ENCODE data around the gene DIS3L2.
"Not testable (repeated sequence)": the region's sequence is repeated elsewhere in the genome, so short reads cannot be mapped to it uniquely, and the experiment has no call there.

DIS3L2 gene

DNA sequence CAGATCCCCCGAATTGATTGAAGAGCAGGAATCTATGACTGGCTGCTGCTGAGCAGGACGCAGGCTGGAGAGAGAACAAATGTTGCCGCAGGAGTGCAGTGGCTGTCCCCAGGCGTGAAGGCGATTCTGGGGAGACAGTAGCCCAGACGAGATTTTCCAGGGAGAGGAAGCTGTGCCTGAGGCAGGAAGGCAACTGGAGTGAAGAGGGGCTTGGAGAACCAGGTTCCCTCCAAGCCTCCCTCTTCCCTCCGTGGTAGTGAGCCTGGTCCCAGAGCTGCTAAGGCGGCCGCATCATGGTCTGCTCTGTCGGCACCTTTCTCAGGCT is 34.0 kb upstream of the DIS3L2 start:
- in situ Hi-C loops (cut with MboI; ENCODE audit: low sequenced_read_pairs), result no loop called here

DNA sequence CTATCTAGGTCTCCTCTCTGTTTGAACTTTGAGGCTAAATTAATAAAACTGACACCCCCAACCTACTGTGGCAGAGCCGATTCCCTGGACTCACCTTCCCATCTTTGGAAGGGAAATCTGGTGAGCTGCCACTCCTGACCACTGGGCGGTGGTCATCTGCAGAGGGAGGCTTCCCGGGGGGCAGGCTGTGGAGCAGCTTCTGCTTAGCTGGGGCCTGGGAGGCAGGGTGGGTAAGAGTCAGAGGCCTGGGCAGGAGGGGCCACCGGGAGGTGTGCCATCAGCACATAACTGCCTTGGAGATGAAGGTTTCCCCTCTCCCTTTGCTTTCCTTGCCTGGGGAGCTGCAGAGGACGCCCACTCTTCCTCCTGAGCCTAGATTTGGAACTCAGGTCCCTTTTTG is 33.0 kb upstream of the DIS3L2 start:
- in situ Hi-C loops (cut with MboI; ENCODE audit: low sequenced_read_pairs), result no loop called here

- in situ Hi-C loops (cut with MboI; ENCODE audit: low sequenced_read_pairs), result no loop called here
Measured at GRCh38 chr2:231928901-231929725, 32.4 kb upstream of the DIS3L2 start.

- in situ Hi-C loops (cut with MboI; ENCODE audit: low sequenced_read_pairs), result no loop called here
Measured at GRCh38 chr2:231929961-231930592, 31.4 kb upstream of the DIS3L2 start.

- in situ Hi-C loops (cut with MboI; ENCODE audit: low sequenced_read_pairs), result no loop called here
Measured at GRCh38 chr2:231930593-231931281, 30.8 kb upstream of the DIS3L2 start.

GRCh38 chr2:231931481-231931915 is 30.0 kb upstream of the DIS3L2 start:
- in situ Hi-C loops (cut with MboI; ENCODE audit: low sequenced_read_pairs), result no loop called here

DNA sequence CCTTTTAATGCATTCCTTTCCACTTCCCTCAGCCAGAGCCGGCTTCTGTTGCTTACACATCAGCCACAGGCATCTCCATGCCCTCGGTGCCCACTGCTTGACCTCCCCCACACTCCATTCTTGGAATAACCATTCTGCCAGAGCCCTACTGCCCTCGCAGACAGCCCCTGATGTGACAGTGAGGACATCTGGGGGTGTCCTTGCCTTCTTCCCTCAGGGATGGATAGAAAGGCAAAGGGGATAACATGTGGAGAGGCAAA is 28.9 kb upstream of the DIS3L2 start:
- in situ Hi-C loops (cut with MboI; ENCODE audit: low sequenced_read_pairs), result no loop called here

GRCh38 chr2:231932985-231933915 is 28.3 kb upstream of the DIS3L2 start:
- in situ Hi-C loops (cut with MboI; ENCODE audit: low sequenced_read_pairs), result no loop called here

DNA sequence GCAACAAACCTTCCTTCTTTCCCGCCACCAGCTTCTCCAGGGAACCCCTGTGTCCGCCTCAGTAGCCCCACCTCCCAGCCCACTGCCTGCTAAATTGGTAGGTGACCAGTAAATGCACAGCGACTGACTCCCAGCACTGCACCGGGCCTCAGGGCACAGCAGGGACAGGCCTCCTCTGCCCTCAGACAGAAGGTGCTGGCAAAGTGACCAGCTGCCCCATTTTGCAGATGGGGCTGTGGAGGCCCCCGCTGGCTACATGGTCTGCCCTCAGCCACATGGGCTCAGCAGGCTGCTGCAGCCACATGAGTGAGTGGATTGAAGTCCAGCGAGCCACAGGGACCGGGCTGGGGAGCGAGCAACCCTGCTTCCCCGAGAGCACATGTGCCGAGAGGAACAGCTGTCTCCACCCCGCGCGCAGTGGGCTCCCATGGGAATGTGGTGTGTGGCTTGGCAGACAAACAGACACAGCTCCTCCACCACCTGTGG is 27.6 kb upstream of the DIS3L2 start:
- in situ Hi-C loops (cut with MboI; ENCODE audit: low sequenced_read_pairs), result no loop called here

DNA sequence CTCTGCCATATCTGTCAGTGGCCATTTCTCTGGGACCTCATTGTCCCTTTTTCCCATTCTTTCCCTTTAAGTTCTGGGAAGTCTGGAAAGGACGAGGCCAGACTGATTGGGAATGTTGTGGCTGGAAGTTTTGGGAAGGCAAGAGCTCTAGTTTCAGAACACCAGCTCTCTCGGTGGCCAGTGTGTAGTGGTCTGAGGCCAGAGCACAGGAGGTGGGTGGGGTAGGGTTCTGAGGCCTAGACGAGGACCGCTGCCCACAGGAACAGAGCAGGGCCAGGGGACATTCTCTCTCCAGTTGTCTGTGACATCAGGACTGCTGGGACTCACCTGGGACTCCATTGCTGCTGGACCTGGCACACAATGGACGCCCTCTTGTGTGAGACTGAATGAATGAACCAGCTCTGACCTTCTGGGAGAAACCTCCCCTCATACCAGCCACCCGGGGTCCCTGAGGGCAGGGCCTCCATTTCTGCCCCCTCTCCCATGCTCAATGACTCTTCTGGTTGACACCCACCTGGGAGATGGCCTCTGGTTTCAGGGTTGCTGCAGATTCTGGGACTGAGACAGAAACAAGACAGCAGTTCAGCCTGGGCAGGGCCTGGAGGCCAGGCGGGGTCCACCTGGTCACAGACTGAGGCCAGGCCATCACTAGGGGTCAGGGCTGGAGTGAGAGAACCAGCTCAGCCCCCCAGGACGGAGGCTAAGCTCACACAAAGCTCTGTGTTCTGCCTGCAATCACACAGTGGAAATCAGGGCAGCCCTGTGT is 26.9 kb upstream of the DIS3L2 start:
- in situ Hi-C loops (cut with MboI; ENCODE audit: low sequenced_read_pairs), result no loop called here

DNA sequence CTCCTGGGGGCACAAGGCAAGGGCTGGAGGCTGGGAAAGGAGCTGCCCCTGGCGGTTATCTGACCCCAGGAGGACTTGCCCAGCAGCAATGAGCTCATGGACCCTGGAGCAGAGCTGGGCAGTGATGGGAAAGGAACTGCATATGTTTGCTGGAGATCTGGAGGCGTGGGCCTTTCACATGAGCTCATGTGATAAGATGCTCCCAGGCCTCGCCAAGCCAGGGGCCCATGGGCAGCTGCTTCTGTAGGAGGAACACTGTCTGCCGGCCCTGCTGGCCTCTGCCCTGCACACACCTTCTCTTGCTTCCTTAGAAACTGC is 26.3 kb upstream of the DIS3L2 start:
- in situ Hi-C loops (cut with MboI; ENCODE audit: low sequenced_read_pairs), result no loop called here

DNA sequence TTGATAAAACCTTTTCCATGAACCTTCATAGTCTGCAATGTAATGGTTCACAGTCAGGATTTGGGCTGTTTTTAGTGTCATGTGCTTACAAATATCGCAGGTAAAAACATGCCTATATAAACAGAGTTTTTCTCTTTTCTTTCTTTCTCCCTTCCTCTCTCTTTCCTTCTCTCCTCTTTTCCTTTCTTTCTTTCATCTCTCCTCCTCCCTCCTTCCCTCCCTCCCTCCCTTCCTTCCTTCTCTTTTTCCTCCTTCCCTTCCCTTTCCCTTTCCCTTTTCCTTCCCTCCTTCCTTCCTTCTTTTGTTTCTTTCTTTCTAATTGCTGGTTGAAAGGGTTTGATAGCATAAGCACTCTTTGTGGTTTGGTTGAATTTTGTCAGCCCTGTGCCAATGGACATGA is 25.7 kb upstream of the DIS3L2 start:
- in situ Hi-C loops (cut with MboI; ENCODE audit: low sequenced_read_pairs), result no loop called here

GRCh38 chr2:231936491-231936890 is 25.0 kb upstream of the DIS3L2 start:
- in situ Hi-C loops (cut with MboI; ENCODE audit: low sequenced_read_pairs), result no loop called here

DNA sequence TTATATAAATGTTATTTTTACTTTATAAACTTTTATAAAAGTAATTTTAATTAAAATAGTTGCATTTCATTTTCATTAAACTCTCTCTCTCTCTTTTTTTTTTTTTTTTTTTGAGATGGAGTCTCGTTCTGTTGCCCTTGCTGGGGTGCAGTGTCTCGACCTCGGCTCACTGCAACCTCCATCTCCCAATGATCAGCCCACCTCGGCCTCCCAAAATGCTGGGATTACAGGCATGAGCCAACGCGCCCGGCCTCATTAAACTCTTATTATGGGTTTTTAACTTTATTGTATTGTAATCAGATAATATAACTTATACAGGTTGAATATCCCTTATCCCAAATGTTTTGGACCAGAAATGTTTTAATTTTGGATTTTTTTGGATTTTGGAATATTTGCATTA is 24.5 kb upstream of the DIS3L2 start:
- in situ Hi-C loops (cut with MboI; ENCODE audit: low sequenced_read_pairs), result no loop called here

- in situ Hi-C loops (cut with MboI; ENCODE audit: low sequenced_read_pairs), result no loop called here
Measured at GRCh38 chr2:231939022-231939421, 22.5 kb upstream of the DIS3L2 start.

GRCh38 chr2:231940795-231941194 is 20.7 kb upstream of the DIS3L2 start:
- in situ Hi-C loops (cut with MboI; ENCODE audit: low sequenced_read_pairs), result no loop called here

GRCh38 chr2:231941673-231942072 is 19.8 kb upstream of the DIS3L2 start:
- in situ Hi-C loops (cut with MboI; ENCODE audit: low sequenced_read_pairs), result no loop called here

DNA sequence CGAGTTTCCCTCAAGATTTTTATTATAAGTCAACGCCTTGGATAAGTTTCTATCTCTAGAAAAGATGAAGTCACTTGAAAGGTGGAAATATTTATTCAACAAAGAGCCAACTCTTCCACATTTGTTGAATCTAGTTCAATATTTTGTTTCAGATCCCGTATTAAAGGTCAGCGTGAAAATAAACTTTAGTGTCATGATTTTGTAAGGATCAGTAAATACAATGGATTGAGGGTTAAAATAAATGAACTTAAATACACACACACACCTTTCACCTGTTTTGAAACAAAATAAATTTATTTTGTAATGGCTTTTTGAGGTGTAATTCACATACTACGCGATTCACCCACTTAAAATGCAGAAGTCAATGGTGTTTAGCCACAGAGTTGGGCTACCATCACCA is 19.3 kb upstream of the DIS3L2 start:
- in situ Hi-C loops (cut with MboI; ENCODE audit: low sequenced_read_pairs), result no loop called here

DNA sequence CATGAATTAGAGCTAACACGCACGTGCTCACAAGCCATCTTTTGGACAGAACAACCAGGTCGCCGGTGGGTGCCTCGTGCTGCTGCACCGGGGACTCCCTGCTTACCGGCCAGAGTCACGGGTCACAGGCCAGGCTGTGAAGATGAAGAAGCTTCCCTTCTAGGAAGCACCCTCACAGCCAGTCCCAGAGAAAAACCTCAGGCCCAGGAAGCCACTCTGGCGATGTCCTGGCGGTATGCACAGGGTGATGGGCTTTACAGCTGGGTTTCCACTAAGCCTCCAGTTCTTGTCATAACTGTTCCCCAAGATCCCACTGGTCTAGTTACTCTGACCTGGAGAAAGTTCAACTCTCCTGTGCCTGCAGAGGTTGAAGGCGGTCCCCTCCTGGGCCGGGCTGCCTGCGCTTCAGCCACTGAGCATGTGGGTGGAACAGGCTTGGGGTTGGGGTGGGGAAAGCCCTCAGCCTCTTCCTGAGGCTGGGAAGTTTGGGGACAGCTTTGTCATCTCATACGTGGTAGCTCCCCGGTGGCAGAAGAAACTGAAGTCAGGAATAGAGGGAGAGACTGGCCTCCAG is 15.2 kb upstream of the DIS3L2 start:
- in situ Hi-C loops (cut with MboI; ENCODE audit: low sequenced_read_pairs), result no loop called here

DNA sequence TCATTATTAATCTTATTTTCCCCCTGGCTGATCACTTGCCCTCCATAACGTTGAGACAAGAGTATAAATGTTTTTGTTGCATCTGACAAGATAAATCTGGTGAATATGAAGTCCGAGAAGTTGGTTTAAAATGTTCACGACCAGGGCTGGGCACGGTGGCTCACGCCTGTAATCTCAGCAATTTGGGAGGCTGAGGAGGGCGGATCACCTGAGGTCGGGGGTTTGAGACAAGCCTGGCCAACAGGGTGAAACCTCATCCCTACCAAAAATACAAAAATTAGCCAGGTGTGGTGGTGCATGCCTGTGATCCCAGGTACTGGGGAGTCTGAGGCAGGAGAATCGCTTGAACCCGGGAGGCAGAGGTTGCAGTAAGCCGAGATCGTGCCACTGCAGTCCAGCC is 14.4 kb upstream of the DIS3L2 start:
- in situ Hi-C loops (cut with MboI; ENCODE audit: low sequenced_read_pairs), result not testable (repeated sequence)

All from HL-60/S4 treated with retinoic acid at 250 ng/mL for 4 days and 3 days (cell line).